Gastrocnemius medialis (tissue), 4 donors: ENCODE results near the gene USP32. TPM values are rescaled to one million over a fixed set of nuclear protein-coding genes. Genes with fewer than 3 reads are reported as not detected.
"Not testable (repeated sequence)": the region's sequence is repeated elsewhere in the genome, so short reads cannot be mapped to it uniquely, and the experiment has no call there.

Experiments
- ATAC-seq, 2 donors: fragments of 150-250 bp; one replicate each; pipeline ENCODE4 v1.9.1; 2016
- DNase-seq, 2 donors: peaks; one replicate each; pipeline ENCODE4 v3.0.0-alpha.2; 2019
- H3K27ac ChIP-seq, 4 donors: fragments of 200-600 bp; sonication (generic); 1 replicate in 1 of 4; 2 replicates in 3 of 4; pipeline ENCODE4 v1.5.1; 2016 to 2018; ENCODE audit warnings: mild to moderate bottlenecking in 2 of 4, moderate library complexity in 1 of 4
- H3K27me3 ChIP-seq, 3 donors: fragments of 200-600 bp; sonication (generic) in 2 of 3; 1 replicate in 1 of 3; 2 replicates in 2 of 3; pipeline versions ENCODE4 v1.5.1 to v1.6.0; 2016 to 2019; ENCODE audit warnings: mild to moderate bottlenecking in 1 of 3, moderate library complexity in 1 of 3
- H3K36me3 ChIP-seq, 2 donors: fragments of 200-600 bp; sonication (generic) in 1 of 2; one replicate each; pipeline ENCODE4 v1.5.1; 2017 to 2018
- H3K4me1 ChIP-seq, 2 donors: fragments of 200-600 bp; sonication (generic) in 1 of 2; one replicate each; pipeline ENCODE4 v1.5.1; 2016 to 2017; ENCODE audit warnings: mild to moderate bottlenecking in 2 of 2
- H3K4me3 ChIP-seq, 4 donors: fragments of 200-600 bp; sonication (generic) in 3 of 4; 1 replicate in 1 of 4; 2 replicates in 3 of 4; pipeline ENCODE4 v1.5.1; 2016 to 2019; ENCODE audit warnings: mild to moderate bottlenecking in 2 of 4
- H3K9me3 ChIP-seq, 3 donors: fragments of 200-600 bp; sonication (generic) in 2 of 3; 1 replicate in 1 of 3; 2 replicates in 2 of 3; pipeline ENCODE4 v1.5.1; 2016 to 2019
- CTCF ChIP-seq, 5 experiments: fragments of 450-650 bp in 3 of 5; fragments of 200-600 bp in 2 of 5; sonication (generic) in 2 of 5; IDR thresholded peaks in 4 of 5; conservative IDR thresholded peaks in 1 of 5; 1 replicate in 4 of 5; 2 replicates in 1 of 5; pipeline ENCODE4 v1.5.1; 2016 to 2019; ENCODE audit warnings: antibody characterized with exemption in 5 of 5, mild to moderate bottlenecking in 3 of 5, moderate library complexity in 3 of 5
- POLR2A ChIP-seq, 2 donors: fragments of 450-650 bp; IDR thresholded peaks; one replicate each; pipeline ENCODE4 v1.6.1; 2017; ENCODE audit warnings: antibody characterized with exemption in 2 of 2, mild to moderate bottlenecking in 2 of 2, moderate library complexity in 2 of 2
- in situ Hi-C, 4 donors: fragments of 200-750 bp; cut with MboI; loops; one replicate each; pipeline versions ENCODE4 v1.15.0 to v1.8.0; 2017; ENCODE audit warnings: low sequenced_read_pairs in 4 of 4
- intact Hi-C: fragments of 100-400 bp; cut with DNase I; formaldehyde crosslinking; loops from one replicate; pipeline ENCODE4 v1.15.1; 2023; ENCODE audit warnings: low total_unique reads
- total RNA-seq, 4 donors: library from RNA; depleted of rRNA; stranded (reverse); fragments of >200 nt; gene quantifications; one replicate each; pipeline versions ENCODE4 v1.1.0 to v1.2.3, GENCODE V29; 2016

Gene USP32
- total RNA-seq, 4 donors from 2014 or later: 44.4 to 83.2 (median 52.5) TPM

DNA sequence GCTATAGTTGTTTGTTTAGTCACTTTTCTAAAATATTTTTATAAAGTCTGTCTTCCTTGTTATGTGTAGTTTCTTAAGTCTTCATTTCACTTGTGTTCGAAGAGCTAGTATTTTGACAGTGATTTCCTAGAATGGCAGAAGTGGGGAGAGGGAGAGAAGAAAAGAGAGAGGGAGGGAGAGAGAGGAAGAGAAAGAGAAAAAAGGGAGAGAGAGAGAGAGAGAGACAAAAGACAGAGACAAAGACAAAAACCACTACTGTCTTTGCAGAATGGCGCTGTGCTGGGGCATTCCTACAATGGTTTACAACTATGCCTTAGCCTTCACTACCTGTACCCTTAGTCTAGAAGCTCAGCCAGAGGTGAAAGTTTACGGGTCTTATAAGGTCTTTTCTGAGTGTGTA is 151.6 kb downstream of the USP32 start:
- H3K36me3 ChIP-seq: peaks cover 0 to 8% of the 10 kb centered on the region in 2 donors
- TF ChIP-seq CTCF (IDR thresholded peaks at IDR 0.05 in 4 of 5, conservative IDR thresholded peaks at IDR 0.05 in 1 of 5) (no peak), POLR2A (IDR thresholded peaks at IDR 0.05) (no peak)
- H3K27ac ChIP-seq: no peak overlapping the region
- intact Hi-C loops: no loop called here
- no peaks in the 10 kb centered on the region for H3K4me1 ChIP-seq
- H3K27me3 ChIP-seq: no peaks in the 10 kb centered on the region
- DNase-seq (no peak), ATAC-seq (no peak)
- in situ Hi-C loops: no loop called here
- no peak overlapping the region for H3K4me3 ChIP-seq
- no peaks in the 10 kb centered on the region for H3K9me3 ChIP-seq

- peaks cover 0 to 23% of the 10 kb centered on the region in 2 donors for H3K36me3 ChIP-seq
- in situ Hi-C loops: no loop called here
- ATAC-seq (no peak), DNase-seq (no peak)
- no peaks in the 10 kb centered on the region for H3K4me1 ChIP-seq
- intact Hi-C loops: no loop called here
- no peaks in the 10 kb centered on the region for H3K9me3 ChIP-seq
- TF ChIP-seq CTCF (IDR thresholded peaks at IDR 0.05 in 4 of 5, conservative IDR thresholded peaks at IDR 0.05 in 1 of 5) (no peak), POLR2A (IDR thresholded peaks at IDR 0.05) (no peak)
- H3K4me3 ChIP-seq: no peak overlapping the region
- H3K27me3 ChIP-seq: no peaks in the 10 kb centered on the region
- H3K27ac ChIP-seq: peak overlapping the region in 1 of 4 donors; percentile 39
These were observed 160.2 kb downstream of the USP32 start for GRCh38 chr17:60231691-60232090.

DNA sequence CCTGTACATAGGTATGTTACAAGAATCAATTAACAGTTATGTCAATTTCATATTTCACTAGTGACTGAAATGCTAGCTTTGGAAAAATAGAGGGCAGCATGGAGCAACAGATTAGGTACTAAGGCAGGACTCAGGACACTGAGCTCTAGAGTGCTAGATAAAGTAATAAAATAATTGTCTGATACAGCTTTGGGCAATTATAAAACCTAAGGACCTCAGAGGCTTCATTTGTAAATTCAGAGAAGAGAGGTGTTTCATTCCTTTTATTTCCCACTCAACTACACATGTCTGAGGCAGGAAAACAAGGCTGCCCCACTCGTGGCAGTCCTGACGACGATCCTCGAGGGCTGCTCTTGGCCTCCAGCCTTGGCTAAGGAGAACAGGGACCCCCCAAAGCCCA is 160.7 kb downstream of the USP32 start:
- Histone ChIP-seq H3K36me3 (peaks cover 0 to 28% of the 10 kb centered on the region in 2 donors), H3K27me3 (no peaks in the 10 kb centered on the region), H3K4me1 (no peaks in the 10 kb centered on the region), H3K9me3 (no peaks in the 10 kb centered on the region), H3K4me3 (no peak overlapping the region), H3K27ac (peak overlapping the region in 1 of 4 donors; percentile 39)
- DNase-seq: no peak
- ATAC-seq: peak in 1 of 2 donors; percentile 61
- intact Hi-C loops (no loop called here), in situ Hi-C loops (no loop called here)
- peak in 2 of 5 experiments; percentile 15 to 26 for TF ChIP-seq CTCF (IDR thresholded peaks at IDR 0.05 in 4 of 5, conservative IDR thresholded peaks at IDR 0.05 in 1 of 5)
- TF ChIP-seq POLR2A (IDR thresholded peaks at IDR 0.05): no peak

GRCh38 chr17:60230358-60230757 is 161.6 kb downstream of the USP32 start:
- intact Hi-C loops (no loop called here), in situ Hi-C loops (no loop called here)
- ATAC-seq: no peak
- no peak overlapping the region for H3K4me3 ChIP-seq
- H3K27ac ChIP-seq: no peak overlapping the region
- H3K36me3 ChIP-seq: peaks cover 0 to 29% of the 10 kb centered on the region in 2 donors
- no peaks in the 10 kb centered on the region for H3K9me3 ChIP-seq
- H3K4me1 ChIP-seq: no peaks in the 10 kb centered on the region
- no peaks in the 10 kb centered on the region for H3K27me3 ChIP-seq
- no peak for DNase-seq
- no peak for TF ChIP-seq POLR2A (IDR thresholded peaks at IDR 0.05)
- TF ChIP-seq CTCF (IDR thresholded peaks at IDR 0.05 in 4 of 5, conservative IDR thresholded peaks at IDR 0.05 in 1 of 5): no peak

- ATAC-seq: no peak
- in situ Hi-C loops: no loop called here
These were observed 162.6 kb downstream of the USP32 start for GRCh38 chr17:60229188-60229802.

DNA sequence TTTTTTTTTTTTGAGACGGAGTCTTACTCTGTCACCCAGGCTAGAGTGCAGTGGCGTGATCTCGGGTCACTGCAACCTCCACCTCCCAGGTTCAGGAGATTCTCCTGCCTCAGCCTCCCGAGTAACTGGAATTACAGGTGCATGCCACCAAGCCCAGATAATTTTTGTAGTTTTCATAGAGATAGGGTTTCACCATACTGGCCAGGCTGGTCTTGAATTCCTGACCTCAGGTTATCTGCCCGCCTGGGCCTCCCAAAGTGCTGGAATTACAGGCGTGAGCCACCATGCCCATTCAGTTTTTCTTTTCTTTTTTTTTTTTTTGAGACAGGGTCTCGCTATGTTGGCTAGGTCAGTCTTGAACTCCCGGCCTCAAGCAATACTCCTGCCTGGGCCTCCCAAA is 164.7 kb downstream of the USP32 start:
- in situ Hi-C loops, ATAC-seq, intact Hi-C loops, H3K4me1 ChIP-seq, H3K9me3 ChIP-seq, H3K27ac ChIP-seq, H3K4me3 ChIP-seq, DNase-seq, H3K27me3 ChIP-seq: not testable (repeated sequence)
- peaks cover 0 to 44% of the 10 kb centered on the region in 2 donors for H3K36me3 ChIP-seq

More at GRCh38 chr17:60229188-60229802, 162.6 kb downstream of the USP32 start:
- Histone ChIP-seq H3K4me3 (no peak overlapping the region), H3K9me3 (no peaks in the 10 kb centered on the region), H3K27me3 (no peaks in the 10 kb centered on the region), H3K27ac (no peak overlapping the region), H3K36me3 (peaks cover 0 to 37% of the 10 kb centered on the region in 2 donors), H3K4me1 (no peaks in the 10 kb centered on the region)
- DNase-seq: no peak
- intact Hi-C loops: no loop called here
- TF ChIP-seq POLR2A (IDR thresholded peaks at IDR 0.05) (no peak), CTCF (IDR thresholded peaks at IDR 0.05 in 4 of 5, conservative IDR thresholded peaks at IDR 0.05 in 1 of 5) (no peak)
